MM.1S (cell line): ENCODE measurements around the gene ADISSP.

Experiments used
- EZH2 ChIP-seq: fragments of 300-600 bp; sonication (generic); optimal IDR thresholded peaks from 2 replicates; pipeline ENCODE3; 2017; ENCODE audit warnings: low read depth, mild to moderate bottlenecking, antibody characterized with exemption, low read length, mixed read lengths
- EZH2phosphoT487 ChIP-seq: fragments of 300-600 bp; sonication (generic); IDR thresholded peaks from 2 replicates; pipeline ENCODE4 v1.6.1; 2018; ENCODE audit warnings: antibody characterized with exemption, low read length
- TF ChIP-seq, protein P1 (sequence below): fragments of 300-600 bp; sonication (generic); IDR thresholded peaks from 2 replicates; pipeline ENCODE4 v1.5.1; 2016; ENCODE audit warnings: antibody characterized with exemption, low read length, mixed read lengths

GRCh38 chr20:3795511-3796468, 28.2 kb upstream of the ADISSP start, which contains the start of gene CDC25B:
- TF ChIP-seq, protein P1, sequence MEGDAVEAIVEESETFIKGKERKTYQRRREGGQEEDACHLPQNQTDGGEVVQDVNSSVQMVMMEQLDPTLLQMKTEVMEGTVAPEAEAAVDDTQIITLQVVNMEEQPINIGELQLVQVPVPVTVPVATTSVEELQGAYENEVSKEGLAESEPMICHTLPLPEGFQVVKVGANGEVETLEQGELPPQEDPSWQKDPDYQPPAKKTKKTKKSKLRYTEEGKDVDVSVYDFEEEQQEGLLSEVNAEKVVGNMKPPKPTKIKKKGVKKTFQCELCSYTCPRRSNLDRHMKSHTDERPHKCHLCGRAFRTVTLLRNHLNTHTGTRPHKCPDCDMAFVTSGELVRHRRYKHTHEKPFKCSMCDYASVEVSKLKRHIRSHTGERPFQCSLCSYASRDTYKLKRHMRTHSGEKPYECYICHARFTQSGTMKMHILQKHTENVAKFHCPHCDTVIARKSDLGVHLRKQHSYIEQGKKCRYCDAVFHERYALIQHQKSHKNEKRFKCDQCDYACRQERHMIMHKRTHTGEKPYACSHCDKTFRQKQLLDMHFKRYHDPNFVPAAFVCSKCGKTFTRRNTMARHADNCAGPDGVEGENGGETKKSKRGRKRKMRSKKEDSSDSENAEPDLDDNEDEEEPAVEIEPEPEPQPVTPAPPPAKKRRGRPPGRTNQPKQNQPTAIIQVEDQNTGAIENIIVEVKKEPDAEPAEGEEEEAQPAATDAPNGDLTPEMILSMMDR: peak; percentile 45
- no peak for TF ChIP-seq EZH2
- TF ChIP-seq EZH2phosphoT487: no peak
